ENCODE results near the gene MLANA.
"Not testable (repeated sequence)": the region's sequence is repeated elsewhere in the genome, so short reads cannot be mapped to it uniquely, and the experiment has no call there.

MLANA gene

GRCh38 chr9:5869315-5870019 is 21.2 kb upstream of the MLANA start:
- in situ Hi-C loops (cut with MboI; ENCODE audit: low sequenced_read_pairs), result no loop called here

GRCh38 chr9:5870020-5870339 is 20.7 kb upstream of the MLANA start:
- in situ Hi-C loops (cut with MboI; ENCODE audit: low sequenced_read_pairs), result no loop called here

DNA sequence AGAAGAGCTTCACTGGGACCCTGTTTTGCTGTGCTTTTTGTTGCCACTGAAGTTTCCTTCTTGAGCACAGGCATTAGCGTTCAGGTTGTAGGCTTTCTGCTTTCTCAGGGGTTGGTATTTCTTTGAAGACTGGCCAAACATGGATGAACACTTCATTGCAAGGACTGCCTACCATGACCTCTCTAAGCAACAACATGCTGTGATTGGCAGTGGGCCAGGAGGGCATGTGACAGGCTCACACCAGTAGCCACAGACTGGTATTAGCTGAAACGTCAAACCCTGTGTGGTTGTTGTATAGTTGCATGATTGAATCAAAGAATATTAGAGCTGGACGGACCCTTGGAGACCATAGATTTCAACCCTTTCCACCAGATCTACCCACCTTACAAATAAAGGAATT is 20.0 kb upstream of the MLANA start:
- in situ Hi-C loops (cut with MboI; ENCODE audit: low sequenced_read_pairs), result no loop called here

DNA sequence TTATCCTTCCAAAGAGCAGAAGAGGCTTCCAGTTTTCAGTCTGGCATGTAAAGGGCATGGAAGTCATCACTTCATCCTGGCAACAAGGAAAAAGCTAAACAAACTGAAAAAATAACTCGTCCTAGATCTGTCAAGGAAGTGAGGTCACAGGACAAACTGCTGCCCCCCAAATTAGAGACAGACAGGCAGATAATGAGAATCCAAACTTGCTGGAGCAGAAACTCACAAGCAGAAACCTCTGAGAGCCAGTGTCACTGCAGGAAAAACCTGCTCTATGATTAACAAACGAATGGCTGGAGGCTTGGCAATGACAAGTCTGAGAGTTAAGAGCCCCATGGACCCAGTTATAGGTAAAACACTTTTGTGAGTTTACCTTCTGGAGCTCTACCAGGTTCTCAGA is 18.9 kb upstream of the MLANA start:
- in situ Hi-C loops (cut with MboI; ENCODE audit: low sequenced_read_pairs), result no loop called here

DNA sequence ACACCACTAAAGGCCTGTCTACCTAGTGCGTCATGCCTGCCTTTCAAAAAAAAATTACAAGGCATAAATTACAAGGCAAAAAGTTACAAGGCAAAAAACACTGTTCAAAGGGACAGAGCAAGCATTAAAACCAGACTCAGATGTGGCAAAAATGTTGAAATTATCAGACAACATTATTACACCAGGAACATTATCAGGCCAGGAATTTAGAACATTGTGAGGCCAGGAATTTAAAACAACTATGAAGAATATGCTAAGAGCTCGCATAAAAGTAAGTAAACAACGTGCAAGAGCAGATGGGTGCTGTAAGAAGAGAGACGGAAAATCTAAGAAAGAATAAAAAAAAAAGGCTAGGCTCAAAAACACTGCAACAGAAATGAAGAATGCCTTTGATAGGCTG is 18.2 kb upstream of the MLANA start:
- in situ Hi-C loops (cut with MboI; ENCODE audit: low sequenced_read_pairs), result no loop called here

DNA sequence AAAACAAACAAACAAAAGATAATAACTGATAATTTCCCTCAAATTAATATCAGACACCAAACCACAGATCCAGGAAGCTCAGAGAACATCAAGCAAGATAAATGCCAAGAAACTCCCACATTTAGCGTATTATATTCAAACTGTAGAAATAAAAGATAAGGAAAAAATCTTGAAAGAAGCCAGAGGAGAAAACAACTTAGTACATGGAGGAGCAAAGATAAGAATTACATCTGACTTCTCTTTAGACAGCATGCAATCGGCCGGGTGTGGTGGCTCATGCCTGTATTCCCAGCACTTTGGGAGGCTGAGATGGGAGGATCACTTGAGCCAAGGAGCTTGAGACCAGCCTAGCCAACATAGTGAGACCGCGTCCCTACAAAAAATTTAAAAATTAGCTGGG is 17.2 kb upstream of the MLANA start:
- in situ Hi-C loops (cut with MboI; ENCODE audit: low sequenced_read_pairs), result no loop called here

DNA sequence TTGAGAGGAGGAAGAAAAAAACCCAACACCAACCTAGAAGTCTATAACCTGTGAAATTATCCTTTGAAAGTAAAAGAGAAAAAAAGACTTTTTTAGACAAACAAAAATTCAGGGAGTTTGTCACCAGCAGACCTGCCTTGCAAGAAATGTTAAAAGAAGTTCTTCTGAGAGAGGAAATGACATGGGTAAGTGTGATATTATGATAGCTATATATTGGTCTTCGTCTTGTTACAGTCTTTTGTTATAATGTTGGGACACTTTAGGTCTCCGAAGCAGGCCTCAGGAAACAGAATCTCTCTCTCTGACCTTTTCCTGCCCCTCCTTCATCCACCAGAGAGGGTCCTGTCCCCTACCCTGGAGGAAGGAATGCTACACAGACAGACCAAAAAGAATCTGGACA is 16.6 kb upstream of the MLANA start:
- in situ Hi-C loops (cut with MboI; ENCODE audit: low sequenced_read_pairs), result no loop called here

- in situ Hi-C loops (cut with MboI; ENCODE audit: low sequenced_read_pairs), result no loop called here
Observed at GRCh38 chr9:5876026-5876425, 14.7 kb upstream of the MLANA start.

DNA sequence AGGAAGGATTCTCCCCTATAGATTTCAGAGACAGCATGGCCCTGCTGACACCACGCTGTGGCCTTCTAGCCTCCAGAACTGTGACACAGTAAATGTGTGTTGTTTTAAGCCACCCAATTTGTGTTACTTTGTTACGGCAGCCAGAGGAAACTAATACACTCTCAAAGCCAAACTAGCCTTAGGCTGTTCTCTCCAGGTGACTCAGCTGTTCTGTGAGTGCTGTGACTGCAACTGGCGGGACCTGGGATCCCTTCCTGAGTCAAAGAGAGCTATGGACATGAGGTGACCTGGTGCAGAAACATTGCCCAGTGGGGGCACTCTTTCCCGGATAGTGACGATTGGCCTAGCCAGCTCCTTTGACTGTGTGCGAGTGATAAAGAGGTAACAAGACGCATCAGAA is 14.0 kb upstream of the MLANA start:
- in situ Hi-C loops (cut with MboI; ENCODE audit: low sequenced_read_pairs), result no loop called here

- in situ Hi-C loops (cut with MboI; ENCODE audit: low sequenced_read_pairs), result no loop called here
Observed at GRCh38 chr9:5879419-5880181, 11.1 kb upstream of the MLANA start.

- in situ Hi-C loops (cut with MboI; ENCODE audit: low sequenced_read_pairs), result not testable (repeated sequence)
Observed at GRCh38 chr9:5882244-5883012, 8.3 kb upstream of the MLANA start.

GRCh38 chr9:5884191-5884590 is 6.5 kb upstream of the MLANA start:
- in situ Hi-C loops (cut with MboI; ENCODE audit: low sequenced_read_pairs), result no loop called here

GRCh38 chr9:5886114-5886939 is 4.4 kb upstream of the MLANA start:
- in situ Hi-C loops (cut with MboI; ENCODE audit: low sequenced_read_pairs), result no loop called here

GRCh38 chr9:5892456-5893133 is 1.9 kb downstream of the MLANA start:
- in situ Hi-C loops (cut with MboI; ENCODE audit: low sequenced_read_pairs), result no loop called here

DNA sequence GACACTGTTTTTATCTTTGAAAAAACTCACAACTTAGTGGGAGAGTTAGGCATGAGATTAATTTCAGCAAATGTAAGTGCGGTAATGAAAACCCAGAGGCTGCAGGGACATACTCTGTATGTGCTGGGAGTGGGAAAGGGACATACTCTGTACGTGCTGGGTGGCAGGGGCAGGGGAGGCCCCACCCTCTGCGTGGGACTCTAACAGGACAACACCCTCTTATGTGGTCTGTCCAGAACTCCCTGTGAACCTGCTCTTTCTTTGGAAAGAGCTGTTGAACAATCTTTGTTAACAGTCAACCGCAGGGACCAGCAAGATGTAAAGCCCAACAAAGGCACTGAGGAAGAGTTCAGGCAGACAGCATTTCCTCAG is 2.4 kb downstream of the MLANA start:
- in situ Hi-C loops (cut with MboI; ENCODE audit: low sequenced_read_pairs), result no loop called here

DNA sequence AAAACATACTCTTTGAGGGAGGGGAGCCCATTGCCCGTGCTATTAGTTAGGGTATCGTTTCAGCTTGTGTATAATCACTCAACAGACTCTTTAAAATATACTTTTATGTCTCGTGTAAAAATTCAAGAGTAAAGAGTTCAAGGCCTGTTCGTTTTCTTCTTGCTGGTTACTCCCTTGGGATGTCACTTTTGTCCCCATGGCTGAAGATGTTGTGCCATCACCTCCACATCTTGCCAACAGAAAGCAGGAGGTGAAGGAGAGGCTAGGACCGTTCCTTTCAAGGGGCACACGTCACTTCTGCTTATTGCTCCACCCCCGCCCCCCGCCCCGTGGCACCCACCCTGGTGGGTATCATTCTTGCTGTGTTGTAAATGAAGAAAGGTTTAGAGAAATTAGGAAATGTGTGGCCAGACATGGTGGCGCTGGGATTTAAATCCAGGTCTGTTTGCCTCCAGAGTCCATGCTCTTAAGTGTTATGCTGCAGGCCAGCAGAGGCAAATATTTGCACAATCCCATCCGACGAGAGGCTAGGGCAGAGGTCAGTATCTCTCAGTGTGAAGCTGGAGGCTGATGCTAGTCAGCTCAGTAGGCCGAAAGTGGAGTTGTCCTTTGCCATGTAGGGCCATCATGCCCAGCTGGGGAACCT is 3.0 kb downstream of the MLANA start:
- in situ Hi-C loops (cut with MboI; ENCODE audit: low sequenced_read_pairs), result no loop called here

DNA sequence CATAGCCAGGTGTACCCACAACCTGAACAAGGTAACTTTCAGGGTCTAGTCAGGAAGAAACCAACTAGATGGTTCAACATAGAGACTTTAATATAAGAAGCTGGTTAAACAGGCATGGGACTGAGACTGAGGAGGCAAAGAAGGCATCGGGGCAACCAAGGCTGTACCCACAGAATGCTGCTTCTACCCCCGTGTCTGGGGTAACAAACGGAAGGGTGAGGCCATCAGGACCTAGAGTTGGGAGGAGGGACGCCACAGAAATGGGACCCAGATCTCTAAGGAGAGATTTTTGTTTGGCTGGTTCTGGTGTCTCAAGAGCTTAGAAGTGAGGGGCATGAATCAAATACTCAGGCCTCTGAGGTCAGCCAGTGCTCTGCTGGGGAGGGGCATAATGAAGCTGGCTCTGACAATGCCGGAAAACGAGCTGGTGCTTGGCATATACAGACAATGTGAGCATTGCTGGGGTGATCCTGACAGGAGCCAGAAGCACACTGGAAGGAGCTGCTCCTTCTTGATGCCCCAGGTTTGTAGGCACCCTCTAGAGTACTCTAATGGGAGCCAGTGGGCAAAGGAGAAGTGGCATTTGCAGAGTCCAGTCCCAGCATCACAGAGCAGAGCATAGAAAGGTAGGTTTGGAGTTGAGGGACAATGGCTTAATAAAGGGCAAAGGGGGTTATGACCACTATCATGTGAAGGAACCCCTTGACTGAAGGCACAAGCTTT is 3.7 kb downstream of the MLANA start:
- in situ Hi-C loops (cut with MboI; ENCODE audit: low sequenced_read_pairs), result no loop called here

DNA sequence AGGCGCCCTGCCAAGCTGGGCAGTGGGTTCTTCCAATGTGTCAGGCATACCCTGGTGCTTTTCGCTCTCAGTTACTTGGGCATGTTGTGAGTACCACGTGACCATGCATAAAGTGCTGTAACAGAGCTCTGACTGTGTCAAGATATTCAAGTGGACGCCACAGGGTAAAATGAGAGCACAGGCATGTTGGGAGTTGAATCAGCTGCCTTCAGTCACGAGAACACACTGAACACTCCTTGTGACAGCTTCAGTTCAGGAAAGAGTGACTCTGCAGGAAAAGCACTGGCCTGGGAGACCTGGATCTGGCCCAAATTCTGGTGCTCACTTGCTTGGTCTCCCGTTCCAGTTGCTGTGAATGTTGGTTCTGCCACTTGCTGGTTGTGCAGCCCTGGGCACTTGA is 5.1 kb downstream of the MLANA start:
- in situ Hi-C loops (cut with MboI; ENCODE audit: low sequenced_read_pairs), result no loop called here

GRCh38 chr9:5896863-5897262 is 6.2 kb downstream of the MLANA start:
- in situ Hi-C loops (cut with MboI; ENCODE audit: low sequenced_read_pairs), result no loop called here

- in situ Hi-C loops (cut with MboI; ENCODE audit: low sequenced_read_pairs), result no loop called here
Observed at GRCh38 chr9:5897851-5898250, 7.2 kb downstream of the MLANA start.

Data from hTERT RPE-1 (cell line).